Measurements from ENCODE around the gene HOMER3. TPM values are rescaled to one million over a fixed set of nuclear protein-coding genes. Genes with fewer than 3 reads are reported as not detected.

The HOMER3 gene
- total RNA-seq, 1 donor from 2014 or later, result 69.4 TPM

GRCh38 chr19:18889949-18890745 lies 50.9 kb downstream of the HOMER3 start:
- peak overlapping the region; percentile 49 for H3K27ac Mint-ChIP-seq
- no peak overlapping the region for H3K4me3 Mint-ChIP-seq (ENCODE audit: low read depth)
- no peak for DNase-seq (ENCODE audit: low spot score, unreplicated experiment)
- H3K9me3 Mint-ChIP-seq (ENCODE audit: low read depth), result no peaks in the 10 kb centered on the region
- H3K27me3 Mint-ChIP-seq, result no peaks in the 10 kb centered on the region
- H3K36me3 Mint-ChIP-seq (ENCODE audit: insufficient read depth), result peaks cover 8% of the 10 kb centered on the region
- TF ChIP-seq CTCF (IDR thresholded peaks at IDR 0.05; ENCODE audit: unreplicated experiment), result no peak
- H3K4me1 Mint-ChIP-seq (ENCODE audit: low read depth), result no peaks in the 10 kb centered on the region

- H3K27me3 Mint-ChIP-seq, result no peaks in the 10 kb centered on the region
- TF ChIP-seq CTCF (IDR thresholded peaks at IDR 0.05; ENCODE audit: unreplicated experiment), result no peak
- DNase-seq (ENCODE audit: low spot score, unreplicated experiment), result no peak
- no peaks in the 10 kb centered on the region for H3K9me3 Mint-ChIP-seq (ENCODE audit: low read depth)
- H3K4me1 Mint-ChIP-seq (ENCODE audit: low read depth), result no peaks in the 10 kb centered on the region
- peaks cover 11% of the 10 kb centered on the region for H3K36me3 Mint-ChIP-seq (ENCODE audit: insufficient read depth)
- no peak overlapping the region for H3K27ac Mint-ChIP-seq
- no peak overlapping the region for H3K4me3 Mint-ChIP-seq (ENCODE audit: low read depth)
Measured at GRCh38 chr19:18886972-18887371, 54.0 kb downstream of the HOMER3 start.

- Mint-ChIP-seq H3K36me3 (ENCODE audit: insufficient read depth) (peaks cover 14% of the 10 kb centered on the region), H3K27me3 (no peaks in the 10 kb centered on the region)
- no peak for DNase-seq (ENCODE audit: low spot score, unreplicated experiment)
Measured at GRCh38 chr19:18883526-18884304, 57.3 kb downstream of the HOMER3 start.

GRCh38 chr19:18881491-18881890 lies 59.5 kb downstream of the HOMER3 start:
- Mint-ChIP-seq H3K4me1 (ENCODE audit: low read depth) (no peaks in the 10 kb centered on the region), H3K36me3 (ENCODE audit: insufficient read depth) (peaks cover 22% of the 10 kb centered on the region), H3K27me3 (no peaks in the 10 kb centered on the region), H3K9me3 (ENCODE audit: low read depth) (peaks cover 5% of the 10 kb centered on the region), H3K27ac (no peak overlapping the region), H3K4me3 (ENCODE audit: low read depth) (no peak overlapping the region)
- no peak for TF ChIP-seq CTCF (IDR thresholded peaks at IDR 0.05; ENCODE audit: unreplicated experiment)
- DNase-seq (ENCODE audit: low spot score, unreplicated experiment), result no peak

More at GRCh38 chr19:18883526-18884304, 57.3 kb downstream of the HOMER3 start:
- H3K27ac Mint-ChIP-seq, result no peak overlapping the region
- H3K4me1 Mint-ChIP-seq (ENCODE audit: low read depth), result no peaks in the 10 kb centered on the region
- no peak overlapping the region for H3K4me3 Mint-ChIP-seq (ENCODE audit: low read depth)
- no peaks in the 10 kb centered on the region for H3K9me3 Mint-ChIP-seq (ENCODE audit: low read depth)
- TF ChIP-seq CTCF (IDR thresholded peaks at IDR 0.05; ENCODE audit: unreplicated experiment), result no peak

GRCh38 chr19:18879579-18880373 lies 61.2 kb downstream of the HOMER3 start:
- Mint-ChIP-seq H3K4me3 (ENCODE audit: low read depth) (no peak overlapping the region), H3K27me3 (no peaks in the 10 kb centered on the region), H3K4me1 (ENCODE audit: low read depth) (no peaks in the 10 kb centered on the region), H3K9me3 (ENCODE audit: low read depth) (peaks cover 5% of the 10 kb centered on the region), H3K36me3 (ENCODE audit: insufficient read depth) (peaks cover 29% of the 10 kb centered on the region), H3K27ac (no peak overlapping the region)
- TF ChIP-seq CTCF (IDR thresholded peaks at IDR 0.05; ENCODE audit: unreplicated experiment), result no peak
- DNase-seq (ENCODE audit: low spot score, unreplicated experiment), result no peak

Measured in progenitor cell of endocrine pancreas (in vitro differentiated cells).